HG02759 (cell line): ENCODE results near the gene OR11H12.
"Not testable (repeated sequence)": the region's sequence is repeated elsewhere in the genome, so short reads cannot be mapped to it uniquely, and the experiment has no call there.

ENCODE experiments used
- ATAC-seq: cut with Tn5 transposase; IDR thresholded peaks from one replicate; pipeline ENCODE4 v1.9.1; 2021; ENCODE audit warnings: mild to moderate bottlenecking, moderate library complexity; ENCODE audit not compliant: unreplicated experiment

OR11H12 gene, protein sequence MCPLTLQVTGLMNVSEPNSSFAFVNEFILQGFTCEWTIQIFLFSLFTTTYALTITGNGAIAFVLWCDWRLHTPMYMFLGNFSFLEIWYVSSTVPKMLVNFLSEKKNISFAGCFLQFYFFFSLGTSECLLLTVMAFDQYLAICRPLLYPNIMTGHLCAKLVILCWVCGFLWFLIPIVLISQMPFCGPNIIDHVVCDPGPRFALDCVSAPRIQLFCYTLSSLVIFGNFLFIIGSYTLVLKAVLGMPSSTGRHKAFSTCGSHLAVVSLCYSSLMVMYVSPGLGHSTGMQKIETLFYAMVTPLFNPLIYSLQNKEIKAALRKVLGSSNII

DNA sequence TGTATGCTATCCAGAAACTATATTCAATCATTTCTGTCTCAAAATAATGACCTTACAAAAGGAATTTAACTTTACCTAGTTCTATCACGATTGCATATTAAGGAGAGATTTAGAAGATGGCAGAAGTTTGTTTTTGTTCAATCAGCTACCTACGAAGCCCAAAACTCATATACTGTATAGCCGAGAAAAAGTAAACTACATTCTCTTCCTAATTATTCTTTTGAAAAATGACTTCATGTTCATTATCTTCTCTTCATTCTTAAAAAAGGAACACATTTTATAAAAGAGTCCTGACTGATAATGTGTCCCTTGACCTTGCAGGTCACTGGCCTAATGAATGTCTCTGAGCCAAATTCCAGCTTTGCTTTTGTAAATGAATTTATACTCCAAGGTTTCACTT lies at the start of gene OR11H12:
Gene OR11H12, plus strand, starts transcription at position 301 of the 400 bp plus-strand sequence. Its CDS starts 0 bp downstream, at position 301.
- ATAC-seq, result not testable (repeated sequence)

DNA sequence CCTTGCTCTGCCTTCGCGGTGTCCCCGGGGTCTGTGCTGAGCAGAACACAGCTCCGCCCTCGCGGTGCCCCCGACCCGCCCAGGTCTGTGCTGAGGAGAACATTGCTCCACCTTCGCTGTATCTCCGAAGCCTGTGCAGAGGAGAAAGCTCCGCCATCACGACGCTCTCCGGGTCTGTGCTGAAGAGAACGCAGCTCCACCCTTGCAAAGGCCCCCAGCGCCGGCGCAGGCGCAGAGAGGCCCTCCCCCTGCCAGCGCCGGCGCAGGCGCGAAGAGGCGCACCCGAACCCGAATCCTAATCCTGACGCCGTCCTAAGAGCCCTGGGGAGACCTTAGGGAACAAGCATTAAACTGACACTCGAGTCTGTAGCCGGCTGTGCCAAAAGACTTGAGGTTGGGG lies 18.0 kb upstream of the OR11H12 start:
- ATAC-seq, result not testable (repeated sequence)

DNA sequence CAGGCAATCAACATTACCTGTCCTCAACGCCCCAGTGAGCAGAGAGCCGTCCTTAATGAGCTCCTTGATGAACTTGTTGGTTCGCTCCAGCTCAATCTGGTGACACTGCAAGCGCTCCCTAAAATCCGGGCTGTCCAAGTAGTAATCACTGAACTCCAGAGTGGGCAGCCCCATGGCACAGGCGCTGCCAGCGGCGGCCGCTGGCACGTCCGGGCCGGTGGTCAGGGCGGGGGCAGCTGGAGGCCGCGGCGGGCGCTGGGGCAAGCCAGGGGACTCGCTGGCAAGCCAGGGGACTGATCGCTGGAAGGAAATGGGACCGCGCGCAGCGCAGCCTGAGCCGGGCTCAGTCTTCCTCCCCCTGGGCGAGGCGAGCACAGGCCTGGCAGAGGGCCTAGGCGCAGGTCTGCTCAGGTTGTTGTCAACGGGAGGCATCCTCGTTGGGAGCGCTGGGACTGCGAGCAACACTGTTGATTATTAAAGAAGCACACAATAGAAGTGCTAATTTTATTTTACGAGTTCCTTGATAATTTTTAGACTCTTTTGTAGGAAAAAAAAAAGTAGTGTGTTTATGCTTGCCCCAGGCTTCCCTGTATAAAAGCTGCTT lies 25.8 kb downstream of the OR11H12 start:
- ATAC-seq, result not testable (repeated sequence)

DNA sequence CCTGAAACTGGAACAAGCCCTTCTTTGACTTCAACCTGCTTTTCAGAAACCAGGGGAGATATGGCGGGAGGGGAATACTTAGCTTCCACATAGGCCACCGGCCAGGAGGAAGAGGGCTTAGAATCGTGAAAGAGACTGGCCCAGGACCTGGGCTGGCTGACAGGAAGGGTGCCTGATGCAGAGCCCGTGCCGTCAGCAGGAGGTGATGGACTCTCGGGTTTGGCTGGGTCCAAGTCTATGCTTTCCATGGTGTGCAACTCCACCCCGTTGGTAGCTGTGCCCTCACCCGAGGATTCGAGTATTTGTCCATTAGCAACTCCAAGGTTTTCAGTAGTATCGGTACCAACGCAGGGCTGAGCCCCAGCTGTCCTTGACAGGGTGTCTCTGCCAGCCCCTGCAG lies 35.1 kb downstream of the OR11H12 start:
- not testable (repeated sequence) for ATAC-seq

DNA sequence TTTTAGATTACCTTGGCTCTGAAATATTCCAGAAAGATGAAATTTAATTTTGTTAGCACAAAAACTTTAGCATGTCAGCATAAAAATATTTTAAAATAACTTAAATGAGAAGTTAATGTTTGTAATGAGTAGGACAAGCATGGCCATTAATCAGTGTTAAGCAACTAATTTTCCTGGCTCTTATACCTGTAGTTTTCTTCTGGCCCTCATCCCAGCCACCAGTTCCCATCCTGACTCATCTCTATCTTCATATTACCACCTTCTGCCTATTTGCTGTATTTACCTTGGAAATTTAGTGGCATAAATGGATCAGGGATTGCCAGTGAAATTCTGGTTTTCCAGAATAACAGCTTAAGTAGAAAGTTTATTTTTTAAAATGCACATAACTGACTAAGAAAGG lies 37.1 kb downstream of the OR11H12 start:
- not testable (repeated sequence) for ATAC-seq

DNA sequence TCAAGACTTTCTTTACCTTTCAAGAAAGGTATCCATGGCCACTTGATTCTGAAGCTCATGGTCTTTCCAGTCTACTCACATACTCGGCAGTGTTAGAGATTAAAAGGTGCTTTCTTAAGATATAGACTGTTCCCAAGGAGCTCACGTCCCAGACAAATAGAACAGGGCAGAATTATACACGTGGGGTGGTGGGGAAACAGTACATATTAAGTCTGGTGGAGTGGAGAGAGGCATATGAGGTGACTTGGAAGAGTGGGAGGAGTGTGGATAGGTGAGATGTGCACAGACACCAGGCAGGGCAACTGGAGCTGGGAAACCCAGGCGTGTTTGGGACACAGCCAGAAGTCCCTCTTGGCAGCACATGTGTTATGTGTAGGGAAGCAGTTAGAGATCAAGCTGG lies 37.9 kb downstream of the OR11H12 start:
- ATAC-seq, result not testable (repeated sequence)

DNA sequence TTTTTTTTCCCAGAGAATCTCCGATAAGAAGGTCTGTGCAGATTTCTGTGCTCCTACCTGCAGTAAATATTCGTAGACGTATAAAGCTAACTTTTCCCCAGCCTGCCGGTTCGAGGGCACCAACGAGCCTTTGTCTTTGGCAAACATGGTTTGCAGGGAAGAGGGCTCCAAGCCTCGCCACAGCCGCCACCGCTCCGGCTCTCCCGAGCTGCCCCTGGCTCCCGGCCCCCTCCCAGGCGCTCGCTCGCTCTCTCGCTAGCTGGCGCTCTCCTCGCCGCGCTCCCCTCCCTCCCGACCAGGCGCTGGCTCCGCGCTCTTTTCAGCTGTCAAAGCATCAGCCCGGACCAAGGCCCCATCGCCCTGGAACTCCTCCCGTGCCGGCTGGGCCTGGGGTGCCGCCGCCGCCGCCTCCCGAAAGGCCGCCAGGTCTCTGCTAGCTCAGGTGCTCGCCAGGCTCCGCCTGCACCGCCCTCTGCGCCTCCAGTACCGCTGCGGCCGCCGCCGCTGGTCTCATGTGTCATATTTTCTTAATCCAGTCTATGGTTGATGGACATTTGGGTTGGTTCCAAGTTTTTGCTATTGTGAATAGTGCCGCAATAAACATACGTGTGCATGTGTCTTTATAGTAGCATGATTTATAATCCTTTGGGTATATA lies 45.3 kb downstream of the OR11H12 start:
- ATAC-seq, result not testable (repeated sequence)
